KMS-11 (cell line): ENCODE data around the gene TMEM235.
A peak's percentile ranks its signal among the peaks of the same experiment; 100 is the strongest.

ENCODE experiments used
- H2AFZ ChIP-seq: fragments of 200-600 bp; sonication (generic); 2 replicates; pipeline ENCODE4 v1.6.1; 2016; ENCODE audit warnings: antibody characterized with exemption, mixed run types, low read depth
- H3K27ac ChIP-seq: fragments of 200-600 bp; sonication (generic); 2 replicates; pipeline ENCODE4 v1.6.1; 2016; ENCODE audit warnings: mild to moderate bottlenecking, mixed run types
- H3K27me3 ChIP-seq: fragments of 200-600 bp; sonication (generic); 2 replicates; pipeline ENCODE4 v1.6.1; 2017; ENCODE audit warnings: mild to moderate bottlenecking, low read depth, mixed run types, moderate library complexity; ENCODE audit not compliant: insufficient read depth
- H3K36me3 ChIP-seq: fragments of 200-600 bp; sonication (generic); 2 replicates; pipeline ENCODE4 v1.6.1; 2017; ENCODE audit warnings: mild to moderate bottlenecking, mixed run types; ENCODE audit not compliant: insufficient read depth
- H3K4me1 ChIP-seq: fragments of 200-600 bp; sonication (generic); 2 replicates; pipeline ENCODE4 v1.6.1; 2016; ENCODE audit warnings: mild to moderate bottlenecking, low read depth, mixed run types; ENCODE audit not compliant: poor library complexity, severe bottlenecking
- H3K4me2 ChIP-seq: fragments of 200-600 bp; sonication (generic); 2 replicates; pipeline ENCODE4 v1.7.0; 2016; ENCODE audit warnings: mild to moderate bottlenecking, mixed run types
- H3K4me3 ChIP-seq: fragments of 200-600 bp; sonication (generic); IDR thresholded peaks from 2 replicates; pipeline ENCODE4 v1.6.1; 2017; ENCODE audit warnings: low read depth, low read length, mixed read lengths; ENCODE audit not compliant: insufficient read depth
- H3K79me2 ChIP-seq: fragments of 200-600 bp; sonication (generic); 2 replicates; pipeline ENCODE4 v1.6.1; 2016; ENCODE audit warnings: low read depth, mixed run types; ENCODE audit not compliant: insufficient read depth
- H3K9ac ChIP-seq: fragments of 200-600 bp; sonication (generic); 2 replicates; pipeline ENCODE4 v1.6.1; 2016; ENCODE audit warnings: mild to moderate bottlenecking, mixed run types
- H4K20me1 ChIP-seq: fragments of 200-600 bp; sonication (generic); 2 replicates; pipeline ENCODE4 v1.6.1; 2016; ENCODE audit warnings: mild to moderate bottlenecking, mixed run types; ENCODE audit not compliant: insufficient read depth
- CTCF ChIP-seq: fragments of 200-600 bp; sonication (generic); conservative IDR thresholded peaks from 2 replicates; pipeline ENCODE4 v1.6.1; 2017; ENCODE audit warnings: low read depth, mild to moderate bottlenecking, antibody characterized with exemption, low read length, moderate library complexity, mixed read lengths

TMEM235 gene

GRCh38 chr17:78289802-78290363 is 58.5 kb downstream of the TMEM235 start:
- H3K36me3 ChIP-seq: no peaks in the 10 kb centered on the region
- H2AFZ ChIP-seq: peak overlapping the region; percentile 45; the same call in 1 of the 2 replicates
- no peak overlapping the region for H3K9ac ChIP-seq
- H3K79me2 ChIP-seq: no peaks in the 10 kb centered on the region
- no peak overlapping the region for H3K27ac ChIP-seq
- H3K4me2 ChIP-seq: 0 out of 2 replicates have a peak overlapping the region, but pooled peaks have one; percentile 11
- H3K4me1 ChIP-seq: peaks cover 15% of the 10 kb centered on the region
- no peaks in the 10 kb centered on the region for H4K20me1 ChIP-seq
- H3K4me3 ChIP-seq: no peak overlapping the region
- H3K27me3 ChIP-seq: no peaks in the 10 kb centered on the region
- TF ChIP-seq CTCF: peak; percentile 85
